GM10266 (cell line): ENCODE measurements around the gene RNF150.

Experiments
- DNase-seq: peaks from one replicate; pipeline ENCODE4 v3.0.0; 2012; ENCODE audit errors: extremely low spot score
- TF ChIP-seq, protein P1 (sequence below): IDR thresholded peaks from 2 replicates; pipeline ENCODE4 v1.5.1; 2012; ENCODE audit warnings: mild to moderate bottlenecking, low read depth; ENCODE audit not compliant: control insufficient read depth, insufficient read depth; ENCODE audit errors: missing control alignments

RNF150 gene

GRCh38 chr4:141028024-141028529, 105.2 kb downstream of the RNF150 start:
- TF ChIP-seq, protein P1, sequence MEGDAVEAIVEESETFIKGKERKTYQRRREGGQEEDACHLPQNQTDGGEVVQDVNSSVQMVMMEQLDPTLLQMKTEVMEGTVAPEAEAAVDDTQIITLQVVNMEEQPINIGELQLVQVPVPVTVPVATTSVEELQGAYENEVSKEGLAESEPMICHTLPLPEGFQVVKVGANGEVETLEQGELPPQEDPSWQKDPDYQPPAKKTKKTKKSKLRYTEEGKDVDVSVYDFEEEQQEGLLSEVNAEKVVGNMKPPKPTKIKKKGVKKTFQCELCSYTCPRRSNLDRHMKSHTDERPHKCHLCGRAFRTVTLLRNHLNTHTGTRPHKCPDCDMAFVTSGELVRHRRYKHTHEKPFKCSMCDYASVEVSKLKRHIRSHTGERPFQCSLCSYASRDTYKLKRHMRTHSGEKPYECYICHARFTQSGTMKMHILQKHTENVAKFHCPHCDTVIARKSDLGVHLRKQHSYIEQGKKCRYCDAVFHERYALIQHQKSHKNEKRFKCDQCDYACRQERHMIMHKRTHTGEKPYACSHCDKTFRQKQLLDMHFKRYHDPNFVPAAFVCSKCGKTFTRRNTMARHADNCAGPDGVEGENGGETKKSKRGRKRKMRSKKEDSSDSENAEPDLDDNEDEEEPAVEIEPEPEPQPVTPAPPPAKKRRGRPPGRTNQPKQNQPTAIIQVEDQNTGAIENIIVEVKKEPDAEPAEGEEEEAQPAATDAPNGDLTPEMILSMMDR = no peak
- DNase-seq = no peak

DNA sequence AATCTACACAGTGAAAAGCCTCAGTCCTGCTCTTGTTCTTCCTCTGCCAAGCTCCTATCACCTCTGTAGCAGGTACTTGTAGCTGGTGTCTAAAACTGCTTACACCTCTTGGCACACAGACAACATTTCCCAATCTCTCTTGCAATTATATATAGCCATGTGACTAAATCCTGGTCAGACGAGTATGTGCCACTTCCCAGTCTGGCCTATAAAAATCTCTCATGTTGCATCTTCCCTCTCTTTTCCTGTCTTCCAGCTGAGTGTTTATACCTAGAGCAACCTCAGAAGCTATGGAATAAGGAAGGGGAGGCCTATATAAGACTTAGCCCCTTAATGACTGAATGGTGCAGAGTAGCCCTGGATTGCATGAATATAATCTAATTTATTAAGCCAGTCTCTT, 105.8 kb downstream of the RNF150 start:
- TF ChIP-seq, protein P1 = no peak
- no peak for DNase-seq

- TF ChIP-seq, protein P1 = no peak
Measured at GRCh38 chr4:141026900-141027299, 106.4 kb downstream of the RNF150 start.

DNA sequence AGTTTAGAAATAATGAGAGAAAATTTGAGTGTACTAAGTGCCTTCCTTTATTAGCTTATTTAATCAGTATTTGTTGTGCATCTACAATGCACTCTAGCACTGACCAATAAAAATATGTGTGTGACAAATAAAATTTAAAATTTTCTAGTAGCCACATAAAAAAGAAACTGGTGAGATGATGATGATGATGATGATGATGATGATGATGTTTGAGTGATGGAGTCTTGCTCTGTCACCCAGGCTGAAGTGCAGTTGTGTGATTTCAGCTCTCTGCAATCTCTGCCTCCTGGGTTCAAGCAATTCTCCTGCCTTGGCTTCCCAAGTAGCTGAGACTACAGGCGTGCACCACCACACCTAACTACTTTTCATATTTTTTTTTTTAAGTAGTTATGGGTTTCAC, 110.2 kb downstream of the RNF150 start:
- TF ChIP-seq, protein P1 = no peak

More at GRCh38 chr4:141026900-141027299, 106.4 kb downstream of the RNF150 start:
- DNase-seq = no peak

DNA sequence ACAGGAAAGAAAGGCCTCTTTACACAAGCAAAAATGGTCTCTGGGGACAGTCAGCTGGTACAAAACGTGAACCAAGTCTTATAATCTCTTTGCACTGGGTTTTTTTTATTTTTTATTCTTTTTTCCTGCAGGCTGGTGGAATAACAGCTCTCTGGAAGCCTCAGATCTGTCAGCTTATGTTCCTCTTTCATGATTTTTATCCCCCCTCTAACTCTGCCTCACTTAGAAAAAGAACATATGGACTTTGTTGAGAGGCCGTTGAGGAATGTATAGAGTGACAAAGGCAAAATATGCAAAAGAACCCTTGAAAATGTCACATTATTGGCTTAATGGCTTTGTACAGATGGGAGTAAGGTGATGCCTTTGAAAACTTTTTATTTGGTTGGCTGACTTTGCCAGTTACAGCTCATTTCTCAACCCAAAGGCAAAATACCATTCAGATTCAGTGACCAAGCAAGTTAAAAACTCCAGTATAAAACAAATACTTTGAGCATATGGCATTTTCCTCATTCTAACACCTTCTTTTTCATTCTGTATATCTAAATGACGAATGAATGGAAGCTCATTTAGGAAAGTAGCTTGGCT, 111.1 kb downstream of the RNF150 start:
- TF ChIP-seq, protein P1 = no peak

More for the DNA sequence above, 110.2 kb downstream of the RNF150 start:
- DNase-seq = no peak

GRCh38 chr4:141021397-141022110, 111.7 kb downstream of the RNF150 start:
- no peak for DNase-seq
- TF ChIP-seq, protein P1 = no peak

More for the DNA sequence above, 111.1 kb downstream of the RNF150 start:
- no peak for DNase-seq

GRCh38 chr4:141020801-141021261, 112.4 kb downstream of the RNF150 start:
- no peak for DNase-seq
- TF ChIP-seq, protein P1 = no peak
